RWPE1 (cell line): Measurements from ENCODE around the gene COL27A1.

Experiments used
- CTCF ChIA-PET: fragments of 350-600 bp; sonication (Branson Sonifier 250); formaldehyde crosslinking; extraction: SDS; loops from one replicate; lab custom pipeline; 2021; lab: Yijun Ruan, JAX
- POLR2A ChIA-PET: fragments of 400-600 bp; formaldehyde crosslinking; extraction: SDS; loops from one replicate; lab custom pipeline; 2020; ENCODE audit warnings: antibody characterized with exemption; ENCODE audit not compliant: low non-redundant PET; lab: Yijun Ruan, JAX
- DNase-seq: peaks from one replicate; pipeline ENCODE4 v3.0.0; 2012; ENCODE audit warnings: low spot score
- H3K27ac ChIP-seq: fragments of 450-650 bp; 2 replicates; pipeline ENCODE4 v1.5.1; 2017
- CTCF ChIP-seq: fragments of 450-650 bp; conservative IDR thresholded peaks from 2 replicates; pipeline ENCODE4 v1.5.1; 2017; ENCODE audit warnings: low read depth, mild to moderate bottlenecking

The COL27A1 gene

DNA sequence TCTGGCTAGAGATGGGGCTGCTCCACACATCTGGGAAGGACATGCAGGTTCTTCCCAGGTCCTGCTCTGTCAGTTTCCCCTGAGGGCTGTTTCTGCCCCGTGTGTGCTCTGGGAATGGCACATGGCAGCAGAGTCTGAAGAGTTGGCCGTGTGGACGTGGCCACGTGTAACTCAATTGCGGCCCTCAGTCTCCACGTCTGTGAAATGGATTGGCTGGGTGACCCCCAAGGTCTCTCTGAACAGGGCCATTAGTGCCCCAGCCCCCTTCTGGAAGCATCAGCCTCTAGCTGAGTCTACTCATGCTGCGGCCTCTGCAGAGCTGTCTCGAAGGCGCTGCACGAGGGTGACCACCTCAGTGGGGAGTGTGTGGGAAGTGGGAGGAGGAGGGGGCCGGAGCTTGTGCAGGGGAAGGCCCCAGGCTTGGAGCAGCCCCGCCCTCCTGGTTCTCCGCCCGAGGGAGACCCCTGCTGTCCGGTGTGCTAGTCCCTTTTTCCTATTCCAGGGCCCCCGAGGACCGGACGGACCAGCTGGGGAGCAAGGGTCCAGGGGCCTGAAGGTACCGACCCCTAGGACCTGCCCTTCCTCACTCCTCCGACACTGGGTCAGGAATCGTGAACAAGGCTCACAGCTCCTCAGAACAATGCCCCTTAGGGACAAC is 108.6 kb downstream of the COL27A1 start:
- no peak overlapping the region for H3K27ac ChIP-seq
- ChIA-PET POLR2A (interaction anchor here (1.0 kb wide), 1 partner anchor 107 kb away, joined by 4 read pairs; no protein-coding TSS in a partner anchor), CTCF (interaction anchor here (0.5 to 0.9 kb wide), 4 partner anchors 27 to 387 kb away, joined by 3 to 5 read pairs (median 3); partner anchors contain the start of gene COL27A1)
- TF ChIP-seq CTCF, result no peak
- no peak for DNase-seq

DNA sequence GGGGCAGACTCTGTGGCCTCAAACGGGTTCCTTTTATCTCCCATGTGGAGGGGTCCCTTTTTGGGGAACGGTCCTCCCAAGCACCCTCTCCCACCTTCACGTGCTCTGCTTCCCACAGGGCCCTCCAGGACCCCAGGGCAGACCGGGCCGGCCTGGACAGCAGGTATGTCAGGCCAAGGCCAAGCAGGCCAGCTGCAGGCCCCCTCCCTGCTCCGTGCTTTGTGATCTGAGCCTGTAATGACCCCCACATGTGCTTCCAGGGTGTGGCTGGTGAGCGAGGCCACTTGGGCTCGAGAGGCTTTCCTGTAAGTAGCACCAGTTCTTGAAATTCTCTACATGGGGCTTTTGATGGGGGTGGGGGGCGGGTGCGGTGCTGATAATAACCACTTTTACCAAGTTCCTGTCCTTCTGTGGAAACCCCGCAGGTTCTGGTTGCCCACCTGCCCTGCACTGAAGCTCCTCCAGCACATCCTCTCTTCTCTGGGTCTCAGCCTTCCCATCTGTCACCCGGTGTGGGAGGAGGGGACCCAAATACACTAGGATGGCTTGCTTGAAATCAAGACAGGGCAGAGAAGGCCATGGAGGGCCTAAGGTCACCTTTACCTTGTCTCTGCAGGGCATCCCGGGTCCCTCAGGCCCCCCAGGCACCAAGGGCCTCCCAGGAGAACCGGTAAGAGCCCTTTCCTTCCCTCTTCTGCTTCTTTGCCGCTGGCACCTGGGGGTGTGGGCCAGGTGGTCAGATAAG is 109.6 kb downstream of the COL27A1 start:
- ChIA-PET CTCF (no interaction called here), POLR2A (interaction anchor here (1.0 kb wide), 1 partner anchor 108 kb away, joined by 4 read pairs; no protein-coding TSS in a partner anchor)
- DNase-seq, result no peak
- H3K27ac ChIP-seq, result no peak overlapping the region
- no peak for TF ChIP-seq CTCF

DNA sequence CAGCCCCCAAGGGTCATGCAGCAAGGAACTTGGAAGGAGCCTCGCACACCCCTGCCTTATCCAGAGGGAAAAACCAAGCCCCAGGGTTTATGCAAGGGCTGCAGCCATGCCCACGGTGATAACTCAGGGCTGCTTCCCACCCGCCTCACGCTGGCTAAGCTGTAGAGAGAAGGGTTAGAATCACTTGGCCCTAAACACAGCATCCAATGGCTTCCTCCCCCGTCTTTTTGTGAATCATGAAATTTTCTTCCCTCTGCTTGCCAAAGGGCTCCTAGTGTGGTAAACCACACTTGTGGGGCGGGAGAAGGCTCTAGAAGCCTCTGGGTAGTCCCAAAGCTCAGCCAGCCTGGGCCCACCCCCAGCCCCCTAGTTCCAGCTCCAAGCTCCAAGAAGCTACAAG is 111.6 kb downstream of the COL27A1 start:
- no peak for TF ChIP-seq CTCF
- H3K27ac ChIP-seq, result no peak overlapping the region
- CTCF ChIA-PET, result interaction anchor here (0.6 to 1.0 kb wide), 2 partner anchors 16 to 159 kb away, joined by 3 read pairs; no protein-coding TSS in a partner anchor
- POLR2A ChIA-PET, result no interaction called here
- no peak for DNase-seq

DNA sequence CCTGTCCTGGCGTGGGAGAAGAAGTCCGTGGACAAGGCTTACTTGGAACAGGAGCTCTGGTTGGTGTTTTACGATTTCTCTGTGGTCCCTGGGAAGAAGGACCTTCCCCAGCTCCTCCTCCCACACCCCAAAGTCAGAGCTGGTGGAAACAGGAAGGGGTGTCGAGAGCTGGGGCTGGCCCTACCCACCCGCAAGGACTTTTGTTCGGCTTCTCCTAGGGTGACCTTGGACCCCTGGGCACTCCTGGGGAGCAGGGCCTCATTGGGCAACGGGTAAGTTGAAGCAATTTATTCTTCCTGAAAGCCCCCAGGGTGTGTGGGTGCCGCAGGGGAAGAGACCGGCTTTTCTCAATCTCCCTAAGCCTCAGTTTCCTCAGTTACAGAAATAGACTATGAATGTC is 113.7 kb downstream of the COL27A1 start:
- ChIA-PET POLR2A (no interaction called here), CTCF (interaction anchor here (0.6 to 1.5 kb wide), 2 partner anchors 114 to 186 kb away, joined by 3 to 8 read pairs; partner anchors contain the start of gene COL27A1)
- no peak for TF ChIP-seq CTCF

DNA sequence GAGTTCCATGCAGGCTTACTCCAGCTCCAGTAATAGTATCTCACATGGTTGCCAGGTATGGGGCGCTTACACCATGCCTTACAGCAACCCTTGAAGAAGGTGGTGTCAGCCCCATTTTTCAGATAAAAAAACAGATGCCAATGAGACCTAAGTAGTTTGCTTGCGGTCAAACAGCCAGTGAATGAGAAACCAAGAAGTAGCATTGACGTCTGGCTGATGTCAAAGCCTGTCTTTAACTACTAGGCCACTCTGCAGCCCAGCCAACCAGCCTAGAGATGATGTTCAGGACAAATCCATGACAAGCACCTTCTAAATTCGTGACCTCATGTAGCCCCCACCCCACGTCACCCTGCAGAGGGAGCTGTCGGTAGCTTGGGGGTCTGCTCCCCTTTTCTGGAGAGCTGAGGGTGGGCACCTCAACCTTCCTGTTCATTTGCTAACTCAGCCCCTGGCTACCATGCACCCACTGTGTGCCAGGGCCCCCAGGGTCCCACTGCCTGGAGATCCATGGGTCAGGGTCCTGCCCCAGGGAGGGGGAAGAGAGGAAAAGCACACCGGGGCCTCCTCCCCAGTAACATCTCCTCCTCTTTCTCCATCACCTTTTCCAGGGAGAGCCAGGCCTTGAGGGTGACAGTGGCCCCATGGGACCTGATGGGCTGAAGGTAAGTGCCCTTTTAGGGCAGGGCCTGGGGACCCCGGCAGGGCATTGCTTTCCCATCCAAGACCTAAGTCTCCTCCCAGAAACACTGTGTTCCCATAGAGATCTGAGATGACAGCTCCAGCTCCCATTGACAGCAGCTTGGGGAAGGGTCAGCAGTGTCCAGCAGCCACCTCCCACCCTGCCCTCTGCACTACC is 115.0 kb downstream of the COL27A1 start:
- CTCF ChIA-PET, result interaction anchor here (0.5 to 0.7 kb wide), 3 partner anchors 150 to 214 kb away, joined by 3 to 4 read pairs (median 3); no protein-coding TSS in a partner anchor

More for the DNA sequence above, 113.7 kb downstream of the COL27A1 start:
- DNase-seq, result no peak
- no peak overlapping the region for H3K27ac ChIP-seq

More for the DNA sequence above, 115.0 kb downstream of the COL27A1 start:
- DNase-seq, result no peak
- POLR2A ChIA-PET, result no interaction called here
- H3K27ac ChIP-seq, result no peak overlapping the region
- TF ChIP-seq CTCF, result no peak
